HL-60 (cell line): Measurements from ENCODE around the gene CERS4.

Experiments
- DNase-seq, 2 experiments: peaks; one replicate each; pipeline ENCODE4 v3.0.0-alpha.2; 2010 to 2020; ENCODE audit warnings: low read depth in 1 of 2, low spot score in 1 of 2
- H3K27ac ChIP-seq: fragments of 250-450 bp; sonication (Bioruptor Pico); replicated peaks from 2 replicates; pipeline ENCODE4 v1.5.1; 2020; ENCODE audit warnings: mild to moderate bottlenecking, moderate library complexity
- H3K27me3 ChIP-seq: fragments of 250-450 bp; sonication (Bioruptor Pico); 2 replicates; pipeline ENCODE4 v1.5.1; 2021; ENCODE audit warnings: mild to moderate bottlenecking, moderate library complexity; ENCODE audit not compliant: insufficient read depth, poor library complexity, severe bottlenecking
- H3K4me3 ChIP-seq: replicated peaks from 2 replicates; pipeline ENCODE4 v1.5.1; 2011; ENCODE audit warnings: mild to moderate bottlenecking, control low read depth, low read length; ENCODE audit not compliant: insufficient read depth
- CTCF ChIP-seq: IDR thresholded peaks from one replicate; pipeline ENCODE4 v1.5.1; 2011; ENCODE audit warnings: low read length, control low read depth, inconsistent platforms; ENCODE audit not compliant: insufficient read depth
- REST ChIP-seq: IDR thresholded peaks from 2 replicates; pipeline ENCODE4 v1.6.1; 2012; ENCODE audit warnings: low read depth; ENCODE audit not compliant: insufficient replicate concordance
- SPI1 ChIP-seq: IDR thresholded peaks from 2 replicates; pipeline ENCODE4 v1.6.1; 2012; ENCODE audit warnings: low read depth, mild to moderate bottlenecking, borderline replicate concordance

The CERS4 gene

GRCh38 chr19:8310342-8311055, 101.3 kb downstream of the CERS4 start:
- Histone ChIP-seq H3K27ac (no peak overlapping the region), H3K27me3 (no peaks in the 10 kb centered on the region), H3K4me3 (no peak overlapping the region)
- no peak for DNase-seq
- no peak for TF ChIP-seq REST
- TF ChIP-seq SPI1, result no peak

- Histone ChIP-seq H3K27me3 (no peaks in the 10 kb centered on the region), H3K4me3 (no peak overlapping the region), H3K27ac (no peak overlapping the region)
- DNase-seq, result no peak
- TF ChIP-seq SPI1 (no peak), REST (no peak), CTCF (no peak)
These were observed 102.5 kb downstream of the CERS4 start for GRCh38 chr19:8311461-8312260.
